SU-DHL-6 (cell line): Measurements from ENCODE around the gene GNB2.
A peak's percentile ranks its signal among the peaks of the same experiment; 100 is the strongest.

Source experiments
- H2AFZ ChIP-seq: fragments of 200-600 bp; sonication (generic); 2 replicates; pipeline ENCODE4 v1.6.1; 2014; ENCODE audit warnings: low read depth, mild to moderate bottlenecking, moderate library complexity, mixed read lengths, antibody characterized with exemption, low read length; ENCODE audit not compliant: severe bottlenecking
- H3F3A ChIP-seq: fragments of 200-600 bp; shearing (Covaris generic); 2 replicates; pipeline ENCODE4 v1.6.0; 2016; ENCODE audit warnings: antibody characterized with exemption, mild to moderate bottlenecking; ENCODE audit not compliant: insufficient read depth
- H3K27ac ChIP-seq: fragments of 200-600 bp; sonication (generic); 2 replicates; pipeline ENCODE4 v1.5.1; 2016; ENCODE audit warnings: low read depth, mild to moderate bottlenecking, low read length, moderate library complexity, mixed read lengths
- H3K27me3 ChIP-seq: fragments of 200-600 bp; sonication (generic), shearing (Covaris generic); 2 replicates; pipeline ENCODE4 v1.6.0; 2014; ENCODE audit warnings: mild to moderate bottlenecking, low read length
- H3K36me3 ChIP-seq: fragments of 200-600 bp; sonication (generic); 2 replicates; pipeline ENCODE4 v1.6.1; 2014; ENCODE audit warnings: mild to moderate bottlenecking, low read length, mixed read lengths
- H3K4me2 ChIP-seq: fragments of 300-600, 200-600 bp; shearing (Covaris generic), sonication (generic); 2 replicates; pipeline ENCODE4 v1.6.0; 2014; ENCODE audit warnings: low read length, low read depth, mild to moderate bottlenecking; ENCODE audit not compliant: poor library complexity, severe bottlenecking
- H3K4me3 ChIP-seq: fragments of 200-600 bp; sonication (generic); 2 replicates; pipeline ENCODE4 v1.5.1; 2014; ENCODE audit warnings: antibody characterized with exemption, low read length, mild to moderate bottlenecking, mixed read lengths; ENCODE audit not compliant: insufficient read depth, poor library complexity, severe bottlenecking
- H3K79me2 ChIP-seq: fragments of 200-600 bp; sonication (generic); 2 replicates; pipeline ENCODE4 v1.6.1; 2014; ENCODE audit warnings: mild to moderate bottlenecking, low read length, moderate library complexity; ENCODE audit not compliant: insufficient read depth
- H3K9ac ChIP-seq: fragments of 200-600 bp; sonication (generic); 2 replicates; pipeline ENCODE4 v1.7.0; 2014; ENCODE audit warnings: mild to moderate bottlenecking, low read length
- H3K9me2 ChIP-seq: fragments of 200-600 bp; sonication (generic); replicated peaks from 2 replicates; pipeline ENCODE4 v1.6.1; 2014; ENCODE audit warnings: low read length; ENCODE audit not compliant: insufficient read depth
- H3K9me3 ChIP-seq: fragments of 200-600 bp; sonication (generic); 2 replicates; pipeline ENCODE4 v1.6.1; 2014; ENCODE audit warnings: low read length, mixed read lengths; ENCODE audit not compliant: insufficient read depth
- H4K20me1 ChIP-seq: fragments of 200-600 bp; sonication (generic); 2 replicates; pipeline ENCODE4 v1.6.1; 2014; ENCODE audit warnings: low read depth, mild to moderate bottlenecking, antibody characterized with exemption, low read length, moderate library complexity, mixed read lengths
- EZH2phosphoT487 ChIP-seq: fragments of 200-600 bp; sonication (generic), shearing (Covaris generic); conservative IDR thresholded peaks from 2 replicates; pipeline ENCODE4 v1.6.1; 2018; ENCODE audit warnings: mild to moderate bottlenecking, antibody characterized with exemption, low read length, moderate library complexity, mixed read lengths
- TF ChIP-seq, protein P1 (sequence below): fragments of 200-600 bp; sonication (generic); IDR thresholded peaks from one replicate; pipeline ENCODE4 v1.5.1; 2017; ENCODE audit warnings: antibody characterized with exemption, mild to moderate bottlenecking, low read length, moderate library complexity; ENCODE audit not compliant: insufficient read depth, poor library complexity, severe bottlenecking

GNB2 gene

GRCh38 chr7:100626530-100627237 is 46.9 kb upstream of the GNB2 start:
- no peak for TF ChIP-seq EZH2phosphoT487
- TF ChIP-seq, protein P1, sequence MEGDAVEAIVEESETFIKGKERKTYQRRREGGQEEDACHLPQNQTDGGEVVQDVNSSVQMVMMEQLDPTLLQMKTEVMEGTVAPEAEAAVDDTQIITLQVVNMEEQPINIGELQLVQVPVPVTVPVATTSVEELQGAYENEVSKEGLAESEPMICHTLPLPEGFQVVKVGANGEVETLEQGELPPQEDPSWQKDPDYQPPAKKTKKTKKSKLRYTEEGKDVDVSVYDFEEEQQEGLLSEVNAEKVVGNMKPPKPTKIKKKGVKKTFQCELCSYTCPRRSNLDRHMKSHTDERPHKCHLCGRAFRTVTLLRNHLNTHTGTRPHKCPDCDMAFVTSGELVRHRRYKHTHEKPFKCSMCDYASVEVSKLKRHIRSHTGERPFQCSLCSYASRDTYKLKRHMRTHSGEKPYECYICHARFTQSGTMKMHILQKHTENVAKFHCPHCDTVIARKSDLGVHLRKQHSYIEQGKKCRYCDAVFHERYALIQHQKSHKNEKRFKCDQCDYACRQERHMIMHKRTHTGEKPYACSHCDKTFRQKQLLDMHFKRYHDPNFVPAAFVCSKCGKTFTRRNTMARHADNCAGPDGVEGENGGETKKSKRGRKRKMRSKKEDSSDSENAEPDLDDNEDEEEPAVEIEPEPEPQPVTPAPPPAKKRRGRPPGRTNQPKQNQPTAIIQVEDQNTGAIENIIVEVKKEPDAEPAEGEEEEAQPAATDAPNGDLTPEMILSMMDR: no peak
- no peaks in the 10 kb centered on the region for H3K9me2 ChIP-seq
- peak overlapping the region; percentile 77 for H3K4me2 ChIP-seq
- peak overlapping the region; percentile 58 for H3K4me3 ChIP-seq
- H4K20me1 ChIP-seq: no peaks in the 10 kb centered on the region
- peak overlapping the region; percentile 20 for H2AFZ ChIP-seq
- H3K79me2 ChIP-seq: no peaks in the 10 kb centered on the region
- H3K9me3 ChIP-seq: no peaks in the 10 kb centered on the region
- peak overlapping the region; percentile 69 for H3K9ac ChIP-seq
- peak overlapping the region; percentile 25; the same call in 1 of the 2 replicates for H3K27ac ChIP-seq
- H3K36me3 ChIP-seq: no peaks in the 10 kb centered on the region
- H3F3A ChIP-seq: peaks cover 9% of the 10 kb centered on the region
- H3K27me3 ChIP-seq: no peaks in the 10 kb centered on the region

DNA sequence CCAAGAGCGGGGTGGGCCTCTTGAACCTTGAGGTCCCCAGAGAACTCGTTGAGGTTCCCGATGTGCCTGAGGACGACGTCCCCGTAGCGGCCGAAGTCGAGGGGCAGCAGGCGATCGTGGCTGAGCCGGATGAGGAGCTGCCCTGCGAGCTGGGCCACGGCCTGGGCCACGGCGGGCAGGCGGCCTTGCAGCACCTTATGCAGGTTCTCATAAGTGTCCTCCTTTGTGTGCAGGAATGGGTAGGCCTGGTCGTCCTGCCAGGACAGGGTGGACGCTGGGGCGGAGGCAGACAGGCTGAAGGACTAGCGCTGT is 46.3 kb upstream of the GNB2 start:
- no peaks in the 10 kb centered on the region for H3K9me2 ChIP-seq
- peak overlapping the region; percentile 69 for H3K9ac ChIP-seq
- H3F3A ChIP-seq: peaks cover 12% of the 10 kb centered on the region
- H4K20me1 ChIP-seq: no peaks in the 10 kb centered on the region
- peak overlapping the region; percentile 77 for H3K4me2 ChIP-seq
- H3K79me2 ChIP-seq: no peaks in the 10 kb centered on the region
- no peak overlapping the region for H3K27ac ChIP-seq
- TF ChIP-seq, protein P1: no peak
- TF ChIP-seq EZH2phosphoT487: no peak
- no peaks in the 10 kb centered on the region for H3K9me3 ChIP-seq
- no peak overlapping the region for H2AFZ ChIP-seq
- H3K4me3 ChIP-seq: peak overlapping the region; percentile 58
- H3K27me3 ChIP-seq: no peaks in the 10 kb centered on the region
- no peaks in the 10 kb centered on the region for H3K36me3 ChIP-seq

DNA sequence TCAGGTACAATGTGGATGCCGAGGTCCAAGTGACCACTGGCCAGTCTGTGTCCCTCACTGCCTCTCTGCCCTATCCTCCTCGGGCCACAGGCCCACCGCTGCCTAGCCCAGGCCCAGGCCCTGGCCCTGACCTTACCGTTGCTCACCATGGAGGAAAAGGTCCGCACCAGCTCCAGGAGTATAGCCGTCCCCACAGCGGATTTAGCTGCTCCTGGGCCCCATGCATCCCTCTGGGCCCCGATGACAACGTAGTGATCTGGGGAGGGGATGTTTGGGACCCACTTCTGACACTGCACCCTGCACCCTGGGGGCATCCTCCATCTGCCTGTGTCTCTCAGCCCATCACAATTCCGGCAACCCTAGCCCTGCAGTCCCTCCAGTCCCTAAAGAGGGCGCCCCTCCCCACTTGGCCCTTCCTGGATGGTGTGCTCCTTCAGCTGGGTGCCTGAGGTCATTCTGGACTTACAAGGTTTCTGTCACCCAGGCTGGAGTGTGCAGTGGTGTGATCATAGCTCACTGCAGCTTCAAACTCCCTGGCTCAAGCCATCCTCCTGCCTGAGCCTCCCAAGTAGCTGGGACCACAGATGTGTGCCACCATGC is 44.3 kb upstream of the GNB2 start:
- no peaks in the 10 kb centered on the region for H3K27me3 ChIP-seq
- no peak overlapping the region for H3K4me3 ChIP-seq
- H3K4me2 ChIP-seq: no peak overlapping the region
- no peak overlapping the region for H3K27ac ChIP-seq
- H3K9ac ChIP-seq: no peak overlapping the region
- no peaks in the 10 kb centered on the region for H3K79me2 ChIP-seq
- no peaks in the 10 kb centered on the region for H3K36me3 ChIP-seq
- H3K9me2 ChIP-seq: no peaks in the 10 kb centered on the region
- TF ChIP-seq, protein P1: peak; percentile 56
- TF ChIP-seq EZH2phosphoT487: no peak
- H2AFZ ChIP-seq: no peak overlapping the region
- peaks cover 18% of the 10 kb centered on the region for H3F3A ChIP-seq
- no peaks in the 10 kb centered on the region for H3K9me3 ChIP-seq
- no peaks in the 10 kb centered on the region for H4K20me1 ChIP-seq
